Dermis microvascular lymphatic vessel endothelial cell (primary cell): ENCODE measurements around the gene GABRB2. TPM values are rescaled to one million over a fixed set of nuclear protein-coding genes. Genes with fewer than 3 reads are reported as not detected.
"Not testable (repeated sequence)": the region's sequence is repeated elsewhere in the genome, so short reads cannot be mapped to it uniquely, and the experiment has no call there.

Experiments used
- DNase-seq, 2 donors: peaks; one replicate each; pipeline versions ENCODE4 v3.0.0 to v3.0.0-alpha.2; 2010; ENCODE audit warnings: low read depth in 2 of 2
- total RNA-seq: library from RNA; depleted of rRNA; stranded (reverse); fragments of >200 nt; gene quantifications from 2 replicates; pipeline ENCODE4 v1.2.1, GENCODE V29; 2014

The GABRB2 gene
- total RNA-seq, 1 donor from 2014 or later = not detected

GRCh38 chr5:161301586-161301985 is 244.9 kb downstream of the GABRB2 start:
- no peak for DNase-seq

- no peak for DNase-seq
Observed at GRCh38 chr5:161299053-161299452, 247.5 kb downstream of the GABRB2 start.

GRCh38 chr5:161297388-161297787 is 249.1 kb downstream of the GABRB2 start:
- not testable (repeated sequence) for DNase-seq

GRCh38 chr5:161295721-161296250 is 250.7 kb downstream of the GABRB2 start:
- DNase-seq = no peak

- DNase-seq = no peak
Observed at GRCh38 chr5:161288071-161288470, 258.5 kb downstream of the GABRB2 start.

GRCh38 chr5:161287436-161287835 is 259.1 kb downstream of the GABRB2 start:
- DNase-seq = no peak

GRCh38 chr5:161286066-161286655 is 260.4 kb downstream of the GABRB2 start:
- DNase-seq = no peak

- no peak for DNase-seq
Observed at GRCh38 chr5:161284445-161284844, 262.1 kb downstream of the GABRB2 start.

GRCh38 chr5:161283296-161283695 is 263.2 kb downstream of the GABRB2 start:
- no peak for DNase-seq

- DNase-seq = no peak
Observed at GRCh38 chr5:161278739-161279660, 267.5 kb downstream of the GABRB2 start.

GRCh38 chr5:161277011-161277410 is 269.5 kb downstream of the GABRB2 start:
- DNase-seq = no peak

GRCh38 chr5:161274951-161275350 is 271.6 kb downstream of the GABRB2 start:
- DNase-seq = no peak

GRCh38 chr5:161273410-161273809 is 273.1 kb downstream of the GABRB2 start:
- DNase-seq = no peak

GRCh38 chr5:161271816-161272215 is 274.7 kb downstream of the GABRB2 start:
- no peak for DNase-seq

- DNase-seq = no peak
Observed at GRCh38 chr5:161269125-161269524, 277.4 kb downstream of the GABRB2 start.

- no peak for DNase-seq
Observed at GRCh38 chr5:161266954-161267353, 279.6 kb downstream of the GABRB2 start.

GRCh38 chr5:161265006-161265405 is 281.5 kb downstream of the GABRB2 start:
- DNase-seq = no peak

GRCh38 chr5:161263191-161263590 is 283.3 kb downstream of the GABRB2 start:
- DNase-seq = no peak

- DNase-seq = no peak
Observed at GRCh38 chr5:161261668-161262323, 284.7 kb downstream of the GABRB2 start.

GRCh38 chr5:161258438-161258837 is 288.1 kb downstream of the GABRB2 start:
- DNase-seq = no peak

GRCh38 chr5:161256957-161257356 is 289.6 kb downstream of the GABRB2 start:
- DNase-seq = no peak

- DNase-seq = not testable (repeated sequence)
Observed at GRCh38 chr5:161252955-161253354, 293.6 kb downstream of the GABRB2 start.
